Measurements from ENCODE around the gene PIMREG.

The PIMREG gene

DNA sequence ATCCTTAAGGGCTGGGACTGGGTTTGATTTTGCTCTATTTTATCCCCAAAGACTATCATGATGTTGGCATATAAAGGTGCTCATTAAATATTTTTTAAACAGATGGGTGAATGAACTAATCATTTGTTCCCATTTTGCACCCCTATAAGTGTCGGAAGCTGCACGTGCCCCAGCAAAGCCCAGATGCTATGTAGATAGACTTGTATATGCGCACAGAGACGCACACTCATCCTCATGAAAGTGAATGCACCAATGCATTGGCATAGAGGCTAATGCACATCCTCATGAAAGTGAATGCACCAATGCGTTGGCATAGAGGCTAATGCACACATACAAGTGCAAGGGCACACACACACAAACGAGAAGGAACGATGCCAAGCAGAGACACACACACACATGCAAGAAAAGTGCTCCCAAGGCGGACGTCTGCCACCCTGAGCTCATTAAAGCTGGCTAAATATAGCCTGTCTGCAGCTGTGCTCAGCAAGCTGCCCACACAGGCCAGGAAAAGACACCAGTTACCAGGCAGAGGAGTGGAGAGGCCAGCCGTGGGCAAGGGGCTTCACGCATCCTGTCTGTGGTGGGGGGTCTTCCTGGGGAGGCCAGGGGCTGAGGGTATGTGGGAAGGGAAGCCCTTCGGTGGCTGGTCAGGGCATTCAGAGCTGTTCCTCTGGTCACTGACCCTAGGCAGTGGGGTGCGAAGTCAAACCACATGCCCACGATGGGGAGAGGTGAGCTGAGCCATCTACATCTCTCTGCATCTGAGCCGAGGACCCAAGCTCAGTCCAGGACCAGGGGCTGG is 52.6 kb downstream of the PIMREG start:
- TF ChIP-seq, protein P1, sequence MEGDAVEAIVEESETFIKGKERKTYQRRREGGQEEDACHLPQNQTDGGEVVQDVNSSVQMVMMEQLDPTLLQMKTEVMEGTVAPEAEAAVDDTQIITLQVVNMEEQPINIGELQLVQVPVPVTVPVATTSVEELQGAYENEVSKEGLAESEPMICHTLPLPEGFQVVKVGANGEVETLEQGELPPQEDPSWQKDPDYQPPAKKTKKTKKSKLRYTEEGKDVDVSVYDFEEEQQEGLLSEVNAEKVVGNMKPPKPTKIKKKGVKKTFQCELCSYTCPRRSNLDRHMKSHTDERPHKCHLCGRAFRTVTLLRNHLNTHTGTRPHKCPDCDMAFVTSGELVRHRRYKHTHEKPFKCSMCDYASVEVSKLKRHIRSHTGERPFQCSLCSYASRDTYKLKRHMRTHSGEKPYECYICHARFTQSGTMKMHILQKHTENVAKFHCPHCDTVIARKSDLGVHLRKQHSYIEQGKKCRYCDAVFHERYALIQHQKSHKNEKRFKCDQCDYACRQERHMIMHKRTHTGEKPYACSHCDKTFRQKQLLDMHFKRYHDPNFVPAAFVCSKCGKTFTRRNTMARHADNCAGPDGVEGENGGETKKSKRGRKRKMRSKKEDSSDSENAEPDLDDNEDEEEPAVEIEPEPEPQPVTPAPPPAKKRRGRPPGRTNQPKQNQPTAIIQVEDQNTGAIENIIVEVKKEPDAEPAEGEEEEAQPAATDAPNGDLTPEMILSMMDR (IDR thresholded peaks at IDR 0.05; ENCODE audit: low read depth, low read length): no peak
- no peak overlapping the region for H3K4me3 ChIP-seq (ENCODE audit: low read depth, low read length)

DNA sequence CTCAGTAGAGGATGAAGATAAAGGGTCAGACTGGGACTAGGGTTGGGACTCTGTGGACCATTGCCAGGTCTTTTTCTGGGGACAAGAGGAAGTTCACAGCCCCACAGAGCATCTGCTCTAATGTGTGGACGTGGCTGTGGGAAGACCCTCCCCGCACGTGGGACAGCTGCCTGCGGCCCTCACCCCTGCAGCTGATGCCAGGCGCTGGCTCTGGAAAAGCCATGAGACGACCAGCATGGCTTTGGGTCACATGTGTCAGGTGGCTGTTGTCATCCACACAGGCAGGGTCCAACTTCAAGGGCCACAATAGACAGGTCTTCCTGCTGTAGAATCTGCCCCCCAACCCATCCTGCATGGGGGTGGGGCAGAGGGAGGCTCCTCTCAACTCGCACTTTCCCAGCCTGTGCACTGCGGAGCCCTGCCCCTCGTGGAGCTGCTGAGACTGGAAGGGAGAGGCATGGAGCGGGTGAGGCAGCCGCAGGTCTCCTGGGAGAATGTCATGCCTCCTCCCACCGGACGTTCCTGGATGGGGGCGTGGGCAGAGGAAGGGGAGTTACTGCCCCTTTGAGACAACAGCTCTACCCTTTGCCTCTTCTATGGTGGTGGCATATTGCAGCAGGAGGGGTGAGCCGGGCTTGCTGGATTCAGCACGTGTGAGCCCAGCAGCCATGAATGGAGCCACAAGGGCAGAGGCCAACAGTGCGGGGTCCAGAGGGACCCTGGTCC is 53.4 kb downstream of the PIMREG start:
- TF ChIP-seq, protein P1 (IDR thresholded peaks at IDR 0.05; ENCODE audit: low read depth, low read length): no peak

DNA sequence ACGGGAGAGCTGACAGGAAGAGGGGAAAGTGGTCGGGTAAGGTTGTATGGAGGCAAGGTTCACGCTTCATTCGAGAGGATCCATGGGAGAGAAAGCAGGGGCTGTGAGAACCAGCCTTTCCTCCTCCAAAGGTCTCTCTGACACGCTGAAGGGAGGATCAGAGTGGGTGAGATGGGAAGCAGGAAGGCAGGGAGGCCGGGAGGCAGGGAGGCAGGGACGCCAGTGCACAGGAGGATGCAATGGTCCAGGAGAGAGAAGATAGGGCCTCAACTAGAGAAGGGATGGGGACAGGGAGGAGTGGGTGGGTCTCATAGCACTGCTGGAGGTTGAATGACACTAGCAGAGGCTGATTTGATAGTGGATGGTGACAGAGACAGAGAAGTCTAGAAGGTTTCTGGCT is 54.1 kb downstream of the PIMREG start:
- H3K4me3 ChIP-seq (ENCODE audit: low read depth, low read length): no peak overlapping the region

More for the DNA sequence above, 53.4 kb downstream of the PIMREG start:
- H3K4me3 ChIP-seq (ENCODE audit: low read depth, low read length): no peak overlapping the region

DNA sequence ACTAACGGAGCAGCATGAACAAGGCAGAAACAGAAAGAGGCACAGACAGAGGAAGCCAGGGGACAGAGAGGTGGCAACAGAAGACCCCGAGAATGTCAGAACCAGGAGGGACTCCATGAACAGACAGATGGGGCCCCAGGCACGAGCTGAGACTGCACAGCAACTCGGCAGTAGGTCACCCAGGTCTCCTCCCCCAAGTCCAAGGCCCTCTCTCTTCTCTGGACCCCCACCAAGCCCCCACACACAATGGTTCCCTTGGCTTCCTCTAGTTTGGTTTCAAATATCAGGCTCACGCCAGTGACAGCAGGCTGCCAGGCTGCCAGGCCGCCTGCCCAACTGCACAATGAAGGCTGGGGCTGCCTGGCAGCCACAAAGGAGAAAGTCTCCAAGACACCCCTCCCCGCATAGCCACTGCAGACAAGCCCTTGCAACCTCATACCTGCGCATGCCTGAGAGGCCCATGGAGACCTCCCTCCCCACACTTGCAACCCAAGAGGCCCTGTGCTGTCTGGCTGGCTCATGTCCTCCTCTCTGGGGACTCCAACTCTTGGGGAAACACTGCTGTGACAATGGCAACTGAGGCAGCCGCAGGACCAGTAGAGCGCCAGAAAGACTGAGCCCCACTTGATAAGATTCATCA is 54.8 kb downstream of the PIMREG start:
- no peak overlapping the region for H3K4me3 ChIP-seq (ENCODE audit: low read depth, low read length)
- TF ChIP-seq, protein P1 (IDR thresholded peaks at IDR 0.05; ENCODE audit: low read depth, low read length): no peak

More for the DNA sequence above, 54.1 kb downstream of the PIMREG start:
- TF ChIP-seq, protein P1 (IDR thresholded peaks at IDR 0.05; ENCODE audit: low read depth, low read length): no peak

Data from WI38 (cell line).